GM21367 (cell line): ENCODE data around the gene CELF2.
A peak's percentile ranks its signal among the peaks of the same experiment; 100 is the strongest.

Source experiments
- ATAC-seq: cut with Tn5 transposase; IDR thresholded peaks from one replicate; pipeline ENCODE4 v1.9.1; 2021; ENCODE audit not compliant: unreplicated experiment

Gene CELF2

DNA sequence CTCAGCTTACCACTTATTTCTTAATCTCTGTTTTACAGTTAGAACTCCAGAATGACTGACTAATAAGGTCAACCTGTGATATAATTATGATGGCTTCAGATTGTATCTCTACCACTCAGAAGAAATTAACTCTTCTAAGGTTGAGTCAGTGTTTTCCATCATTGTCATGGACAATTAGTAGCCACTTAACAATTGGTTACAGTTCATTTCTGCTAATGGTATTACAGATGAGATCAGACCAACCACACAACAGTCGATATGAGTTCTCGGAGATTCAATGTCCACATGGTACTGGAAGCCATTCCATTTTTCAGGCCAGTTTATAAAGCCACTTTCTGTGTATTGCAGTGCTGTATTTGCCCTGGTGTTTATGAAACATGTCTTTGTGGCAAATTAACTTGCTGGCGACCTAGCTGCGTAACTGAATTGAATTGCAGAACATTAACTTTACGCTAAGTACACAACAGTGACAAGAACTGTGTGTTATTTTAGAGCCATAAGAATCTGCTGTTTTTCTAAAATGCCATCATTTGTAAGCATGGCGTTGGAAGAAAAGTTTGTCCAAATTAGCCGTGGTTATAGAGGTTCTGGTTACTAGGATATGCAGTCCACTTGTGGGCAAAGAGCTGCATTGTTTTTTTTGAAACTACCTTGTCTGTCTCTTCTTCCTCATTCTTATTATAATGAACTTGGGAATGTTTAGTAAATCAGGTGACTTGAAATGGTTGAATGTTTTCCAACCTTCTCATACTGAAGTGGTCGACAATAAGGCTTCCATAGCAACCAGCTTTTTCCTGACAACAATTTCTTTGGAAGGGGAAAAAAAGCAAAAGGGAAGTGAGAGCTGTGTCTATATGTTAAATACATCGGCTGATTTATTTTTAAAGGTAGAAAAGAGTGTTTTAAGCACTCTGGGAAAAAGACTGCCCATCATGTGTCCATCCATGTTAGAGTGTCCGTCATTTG lies 76.4 kb downstream of the CELF2 start:
- ATAC-seq = no peak

DNA sequence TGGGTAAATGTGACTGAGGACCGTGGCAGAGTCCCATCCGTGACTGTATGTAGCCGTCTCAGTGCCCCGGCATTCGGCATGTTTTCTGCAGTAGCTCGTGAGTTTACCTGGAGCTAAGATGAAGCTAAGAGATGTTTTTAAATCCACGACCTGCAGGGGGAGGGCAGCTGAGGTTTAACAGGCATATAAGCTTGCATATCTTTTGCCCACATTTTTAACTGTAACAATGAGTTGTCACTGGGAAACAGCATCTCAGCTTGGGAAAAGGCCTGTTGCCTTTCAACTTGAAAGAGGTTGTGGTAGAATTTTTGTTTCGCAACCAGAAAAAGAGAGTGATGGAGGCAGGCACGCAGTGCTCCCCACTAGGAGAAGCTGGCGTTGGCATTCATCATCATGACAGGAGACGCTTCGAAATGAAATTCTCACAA lies 77.7 kb downstream of the CELF2 start:
- no peak for ATAC-seq

DNA sequence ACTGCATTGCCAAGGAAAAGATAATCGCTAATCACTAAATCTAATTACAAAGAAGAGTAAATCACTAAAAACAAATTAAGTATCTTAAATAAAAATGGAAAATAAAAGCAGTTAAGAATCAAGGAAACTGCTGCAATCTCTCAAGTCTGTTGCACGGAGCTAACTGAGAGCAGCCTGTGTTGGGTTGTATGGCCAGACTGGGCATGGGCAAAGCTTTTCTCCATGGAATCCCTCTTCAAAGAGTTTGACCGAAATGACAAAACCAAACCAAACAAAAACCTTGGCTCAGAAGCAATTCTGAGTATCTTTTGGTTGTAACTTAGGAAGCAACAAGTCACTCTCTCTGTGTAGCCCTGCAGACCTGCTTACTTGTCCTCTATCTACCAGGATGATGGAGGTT lies 78.8 kb downstream of the CELF2 start:
- ATAC-seq = no peak

DNA sequence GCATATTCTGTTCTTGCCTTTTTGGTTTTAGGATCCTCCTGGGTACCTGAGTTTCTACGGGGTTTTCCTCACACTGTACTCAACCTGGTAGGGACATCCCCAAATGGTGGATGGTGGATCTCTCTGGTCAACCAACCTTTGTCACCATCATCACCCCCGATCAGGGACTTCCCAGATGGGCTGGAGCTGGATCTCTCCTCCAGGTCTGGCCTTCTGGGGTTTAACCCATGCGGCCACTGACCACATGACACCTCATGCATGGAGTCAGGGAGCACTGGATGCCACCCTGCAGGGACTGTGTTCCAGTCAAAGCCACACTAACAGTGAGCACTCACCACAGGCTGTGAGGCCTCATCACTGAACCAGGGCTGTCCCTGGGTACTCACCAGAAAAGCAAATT lies 80.0 kb downstream of the CELF2 start:
- ATAC-seq = peak; percentile 66

DNA sequence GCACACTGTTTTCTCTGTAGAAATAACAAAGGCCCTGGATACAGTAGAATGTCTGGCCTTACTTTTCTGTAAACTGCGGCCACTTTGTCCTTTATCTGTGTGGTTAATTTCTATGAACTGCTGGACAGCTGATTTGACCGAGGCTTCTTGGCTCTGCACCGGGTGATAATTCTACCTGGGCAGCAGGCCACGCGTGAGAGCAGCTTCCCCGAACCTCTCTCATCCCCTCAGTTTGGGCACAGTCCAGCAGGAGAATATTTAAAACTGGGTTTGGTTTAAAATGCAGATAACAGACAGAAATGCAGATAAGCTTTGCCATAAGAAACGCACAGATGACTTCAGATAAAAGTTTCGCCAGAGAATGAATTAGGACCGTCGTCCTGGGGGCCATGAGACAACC lies 81.0 kb downstream of the CELF2 start:
- no peak for ATAC-seq

DNA sequence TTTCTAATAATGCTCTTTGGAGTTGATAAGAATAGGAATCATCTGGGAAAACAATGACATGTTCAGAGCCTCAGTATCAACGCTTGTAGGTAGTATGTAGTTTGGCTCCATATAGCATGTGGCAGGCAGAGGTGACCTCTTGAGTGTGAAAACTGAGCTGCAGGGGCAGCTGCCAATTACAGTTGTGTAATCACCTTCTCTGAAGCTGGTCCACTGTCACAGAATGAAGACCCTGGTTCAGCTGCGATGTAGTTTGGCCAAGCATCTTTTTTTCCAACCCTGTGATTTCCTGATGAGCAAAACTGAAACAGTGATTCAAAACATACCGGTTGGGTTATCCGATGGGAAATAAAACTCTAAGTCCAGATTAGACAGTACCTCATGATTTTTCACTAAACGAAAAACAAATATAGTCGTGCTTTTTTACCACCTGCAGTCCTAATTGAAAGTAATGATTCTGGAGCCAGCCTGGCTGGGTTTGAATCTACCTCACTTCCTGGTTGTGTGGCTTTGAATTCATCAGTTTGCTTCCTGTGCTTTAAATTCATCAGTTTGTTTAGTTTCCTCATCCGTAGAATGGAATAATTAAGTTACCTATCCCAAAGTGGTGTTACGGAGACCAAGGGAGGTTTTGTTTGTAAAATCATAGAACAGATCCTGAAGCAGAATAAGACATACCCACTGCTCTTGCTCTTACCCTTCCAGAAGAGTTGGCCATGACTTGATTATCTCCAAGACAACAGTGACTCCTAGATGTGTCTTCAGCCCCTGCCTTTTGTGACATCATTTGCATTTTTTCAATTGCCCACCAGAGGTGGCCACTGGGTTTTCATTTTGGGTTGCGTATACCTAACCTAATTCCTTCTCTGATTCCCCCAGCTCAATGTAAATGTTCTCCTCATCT lies 87.4 kb downstream of the CELF2 start:
- no peak for ATAC-seq

DNA sequence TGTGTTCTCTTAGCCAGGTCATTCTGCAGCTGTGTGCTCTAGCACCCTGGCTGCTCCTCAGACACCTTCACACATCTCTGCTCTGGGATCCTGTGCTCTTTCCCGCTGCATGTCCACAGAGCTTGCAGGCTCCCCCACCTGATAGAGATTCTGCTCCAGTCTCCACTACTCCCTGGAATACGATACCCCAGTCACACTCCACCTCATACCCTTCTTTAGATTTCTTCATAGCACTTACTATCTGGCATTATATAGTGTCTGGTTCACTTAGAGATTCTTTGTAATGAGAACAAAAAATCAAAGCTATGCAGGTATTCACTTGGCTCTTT lies 88.0 kb downstream of the CELF2 start:
- no peak for ATAC-seq

DNA sequence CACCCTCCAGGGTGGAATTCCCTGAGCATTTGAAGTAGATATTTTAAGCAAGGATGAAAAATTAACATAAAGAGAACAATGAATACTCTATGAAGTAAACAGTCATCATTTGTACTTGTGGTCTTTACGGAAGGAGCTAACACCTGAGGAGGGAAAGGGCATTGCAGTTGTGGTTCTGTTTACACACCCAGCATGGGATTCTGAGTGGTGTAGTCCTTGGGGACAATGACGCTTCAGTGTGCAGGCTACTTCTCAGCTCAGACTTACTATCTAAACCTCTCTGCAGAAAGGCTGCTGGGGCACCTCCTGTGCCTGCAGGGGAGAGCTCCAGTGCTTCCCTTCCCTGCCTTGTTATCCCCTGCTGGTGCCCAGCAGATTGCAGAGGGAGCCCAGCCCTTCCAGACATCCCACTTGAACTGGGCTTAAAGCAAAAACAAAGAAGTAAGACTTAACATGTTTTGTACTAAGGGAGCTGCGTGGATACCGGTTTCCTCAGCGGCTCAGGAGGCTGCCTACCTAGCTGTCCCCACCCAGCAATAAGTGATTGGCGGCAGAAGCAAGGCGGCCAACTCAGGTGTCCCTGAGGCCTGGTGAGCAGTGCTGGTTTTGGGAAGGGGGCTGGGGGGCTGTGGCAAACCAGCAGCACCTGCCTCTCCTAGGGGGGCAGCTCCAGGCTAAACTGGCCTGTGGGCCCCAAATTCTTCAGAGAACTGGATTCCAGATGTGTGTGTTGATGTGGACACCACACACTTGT lies 89.1 kb downstream of the CELF2 start:
- ATAC-seq = peak; percentile 44

DNA sequence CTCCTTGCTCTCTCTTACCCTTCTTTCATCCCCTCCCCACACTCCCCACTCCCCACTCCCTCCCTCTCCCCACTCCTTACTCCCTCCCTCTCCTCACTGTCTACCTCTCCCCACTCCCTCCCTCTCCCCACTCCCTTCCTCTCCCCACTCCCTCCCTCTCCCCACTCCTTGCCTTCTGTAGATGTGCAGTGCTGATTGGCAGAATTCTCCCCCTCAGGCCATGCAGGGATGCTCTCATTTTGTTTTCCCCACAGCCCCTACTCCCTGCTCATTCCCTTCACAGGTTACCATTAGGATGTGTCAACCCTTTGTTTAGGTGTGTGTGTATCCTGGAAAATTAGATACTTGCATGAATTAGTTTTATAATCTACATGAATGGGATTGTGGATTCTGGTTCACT lies 90.3 kb downstream of the CELF2 start:
- ATAC-seq = no peak

DNA sequence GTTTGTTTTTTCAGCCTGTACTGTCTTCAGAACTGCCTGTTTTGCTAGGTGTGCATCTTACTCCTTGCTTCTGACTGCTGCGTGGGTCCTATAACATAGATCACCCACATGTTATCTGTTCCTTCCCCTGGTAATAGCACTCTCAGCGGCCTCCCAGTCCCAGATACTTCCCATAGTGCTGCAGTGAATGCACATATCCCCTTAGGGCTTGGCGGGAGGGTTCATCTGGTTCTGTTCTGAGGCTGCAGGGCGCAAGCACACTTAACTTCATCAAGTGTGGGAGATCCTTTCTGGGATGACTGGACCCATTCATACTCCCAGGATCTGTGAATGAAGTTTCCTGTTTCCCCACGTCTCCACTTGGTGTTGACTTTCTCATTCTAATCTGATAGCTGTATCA lies 90.7 kb downstream of the CELF2 start:
- ATAC-seq = no peak

DNA sequence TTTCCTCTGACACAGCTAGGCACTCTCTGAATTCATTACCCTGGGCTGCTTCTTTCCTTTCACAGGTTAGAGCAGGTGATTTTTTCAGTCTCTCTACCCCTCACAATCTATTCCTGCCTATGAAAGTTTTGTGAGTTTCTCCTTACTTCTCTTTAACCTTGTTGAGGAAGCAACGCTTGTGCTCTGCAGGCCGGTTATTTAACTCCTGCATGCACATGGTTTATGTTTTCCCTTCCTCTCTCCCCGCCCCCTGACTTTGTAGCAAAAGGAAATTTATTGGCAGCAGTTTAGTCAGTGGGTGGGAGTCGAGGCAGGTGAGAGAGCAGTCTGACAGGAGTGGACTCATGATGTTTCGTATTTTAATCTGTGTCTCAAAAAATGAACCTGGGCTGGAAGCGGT lies 91.9 kb downstream of the CELF2 start:
- ATAC-seq = no peak

DNA sequence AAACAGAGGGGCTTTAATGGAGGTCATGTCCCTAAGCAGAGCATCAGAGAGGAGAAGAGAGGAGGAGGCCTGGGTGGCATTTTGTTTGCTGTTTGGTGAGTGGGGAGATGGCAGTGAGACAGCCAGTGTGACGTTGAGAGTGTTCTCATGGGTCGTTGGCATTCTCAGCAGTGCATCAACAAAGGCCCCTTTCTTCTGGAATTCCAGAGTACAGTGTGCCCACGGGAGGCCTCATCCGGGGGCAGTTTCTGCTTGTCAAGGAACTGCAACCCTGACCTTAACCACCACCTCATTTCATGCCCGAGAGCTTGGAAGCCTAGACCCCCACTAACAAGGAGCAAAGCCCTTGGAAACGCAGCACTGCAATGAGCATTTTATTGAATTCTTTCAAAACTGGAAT lies 92.9 kb downstream of the CELF2 start:
- ATAC-seq = no peak

DNA sequence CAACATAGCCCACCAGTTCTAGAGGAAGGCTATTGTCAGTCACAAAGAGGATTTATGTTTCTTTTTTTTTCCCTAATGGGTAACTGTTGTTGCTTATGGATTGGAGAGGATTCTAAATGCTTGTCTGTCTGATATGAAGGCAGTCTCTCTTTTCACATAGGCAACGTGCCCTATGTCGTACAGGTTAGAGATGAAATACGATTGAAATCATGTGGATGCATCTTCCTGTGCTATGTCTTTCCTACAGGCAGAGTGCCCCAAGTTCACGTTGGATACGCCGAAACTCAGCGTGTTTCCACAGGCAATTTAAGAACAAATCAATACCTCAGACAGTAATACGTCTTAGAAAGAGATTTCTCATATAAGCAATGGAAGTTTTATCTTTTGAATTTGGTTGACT lies 93.8 kb downstream of the CELF2 start:
- ATAC-seq = no peak

DNA sequence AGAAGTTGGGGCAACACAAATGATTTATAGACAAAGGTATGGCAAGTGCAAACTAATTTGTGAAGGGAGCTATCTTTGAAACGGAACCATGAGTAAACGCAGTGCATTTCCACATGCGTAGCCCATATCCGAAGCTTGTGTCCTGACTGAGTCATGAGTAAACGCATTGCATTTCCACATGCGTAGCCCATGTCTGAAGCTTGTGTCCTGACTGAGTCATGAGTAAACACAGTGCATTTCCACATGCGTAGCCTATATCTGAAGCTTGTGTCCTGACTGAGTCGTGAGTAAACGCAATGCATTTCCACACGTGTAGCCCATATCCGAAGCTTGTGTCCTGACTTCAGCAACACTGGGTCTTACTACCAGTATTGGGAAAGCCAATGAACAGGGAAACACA lies 95.0 kb downstream of the CELF2 start:
- no peak for ATAC-seq

DNA sequence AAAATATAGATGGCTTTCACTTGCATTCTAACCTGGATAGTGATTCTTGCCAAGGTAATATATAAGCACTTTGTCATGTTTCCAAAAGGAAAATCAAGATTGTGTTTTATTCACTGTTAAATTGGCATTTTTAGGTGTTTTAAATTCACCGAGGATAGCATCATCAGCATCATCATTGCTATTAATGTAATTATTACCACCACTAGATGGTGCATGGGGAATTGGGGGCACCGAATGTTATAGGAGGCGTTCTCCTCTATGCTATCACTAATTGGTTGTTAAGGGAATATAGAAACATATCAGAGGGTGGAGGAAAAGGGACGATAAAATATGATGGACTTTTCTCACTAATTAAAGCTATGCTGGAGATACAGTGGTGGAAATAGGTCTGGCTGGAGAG lies 95.5 kb downstream of the CELF2 start:
- peak; percentile 77 for ATAC-seq

DNA sequence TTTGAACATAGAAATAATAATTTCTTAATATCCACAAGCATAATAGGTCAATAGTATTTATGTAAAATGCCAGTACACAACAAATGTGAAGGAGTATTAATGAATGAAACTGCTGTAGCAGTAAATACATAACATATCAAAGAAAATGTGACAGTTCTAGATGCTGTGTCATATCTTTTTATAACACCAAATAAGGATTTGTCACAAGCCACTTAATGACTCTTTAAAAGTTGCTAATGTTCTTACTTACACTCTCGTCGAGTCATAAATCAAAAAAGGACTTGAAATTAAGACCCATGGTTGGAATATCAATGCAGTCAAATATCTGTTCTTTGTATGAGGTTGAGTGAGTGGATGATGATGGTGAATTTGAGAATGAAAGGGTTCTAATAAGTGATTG lies 96.6 kb downstream of the CELF2 start:
- no peak for ATAC-seq

DNA sequence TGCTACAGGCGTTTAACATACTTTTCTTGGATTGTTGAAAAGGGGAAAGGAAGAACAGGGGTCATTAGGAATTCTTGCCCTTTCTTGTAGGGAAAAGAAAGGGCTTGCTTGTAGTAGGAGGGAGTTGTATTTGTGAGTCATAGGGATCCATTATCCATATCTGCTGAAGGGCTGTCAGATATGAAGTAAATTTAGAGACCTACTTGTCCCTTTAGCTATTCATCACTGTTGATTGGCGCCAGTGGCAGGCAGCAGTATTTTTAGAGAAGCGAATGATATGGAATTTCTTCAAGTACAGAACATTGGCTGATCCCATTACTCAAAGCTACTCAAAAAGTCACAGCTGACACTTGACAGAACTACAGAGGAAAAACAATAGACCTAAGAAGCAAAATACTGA lies 97.7 kb downstream of the CELF2 start:
- ATAC-seq = no peak

DNA sequence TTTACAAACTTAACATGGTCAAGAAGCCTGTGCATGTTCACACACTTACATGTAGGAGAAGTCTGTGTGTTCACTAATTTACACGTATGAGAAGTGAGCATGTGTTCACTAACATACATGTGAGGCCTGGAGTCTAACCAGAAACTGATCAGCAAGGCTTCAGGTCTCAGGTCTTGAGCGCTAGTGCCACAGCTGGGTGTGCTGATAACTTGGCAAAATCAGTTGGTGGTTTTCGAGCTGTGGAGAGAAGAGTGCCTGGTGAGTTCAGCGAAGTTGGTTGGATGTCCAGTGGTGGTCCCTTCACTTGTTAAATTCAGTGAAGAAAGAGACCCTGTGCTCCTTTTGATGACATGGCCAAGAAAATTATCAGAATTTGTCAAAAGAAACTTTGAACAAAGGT lies 98.7 kb downstream of the CELF2 start:
- ATAC-seq = no peak

DNA sequence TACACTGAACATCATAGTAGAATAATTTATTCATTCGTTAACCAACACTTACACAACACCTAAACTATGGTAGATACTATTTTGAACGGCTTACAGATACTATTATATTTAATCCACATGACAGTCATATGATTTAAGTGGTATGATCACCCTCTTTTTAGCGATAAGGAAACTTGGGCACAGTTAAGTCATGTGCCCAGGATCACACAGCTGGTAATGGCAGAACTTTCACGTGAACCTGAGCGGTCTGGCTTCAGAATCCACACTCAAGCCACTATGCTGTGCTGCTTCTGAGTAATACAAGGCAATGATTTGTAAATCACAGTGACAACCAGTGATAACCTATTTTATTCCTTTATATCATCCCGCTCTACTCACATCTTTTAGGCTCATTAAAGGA lies 99.1 kb downstream of the CELF2 start:
- ATAC-seq = no peak

DNA sequence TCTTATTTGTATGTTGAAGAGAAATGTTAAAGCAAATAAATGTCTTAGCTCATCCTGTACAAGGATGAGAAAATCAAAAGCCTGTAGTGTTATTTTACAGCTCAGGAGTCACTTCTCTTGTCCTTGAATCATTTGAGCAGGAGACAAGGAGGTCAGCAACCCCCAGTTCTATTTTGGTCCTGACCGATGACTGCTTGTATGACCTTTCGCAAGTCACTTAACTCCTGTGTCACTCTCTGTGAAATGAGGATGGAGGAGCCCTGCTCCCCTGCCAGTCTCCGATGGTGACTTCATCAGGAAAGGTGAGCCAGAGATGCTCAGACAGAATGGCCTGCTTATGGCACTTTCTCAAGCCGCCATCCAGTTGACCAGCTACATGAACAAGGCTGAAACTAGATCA lies 101.0 kb downstream of the CELF2 start:
- no peak for ATAC-seq

DNA sequence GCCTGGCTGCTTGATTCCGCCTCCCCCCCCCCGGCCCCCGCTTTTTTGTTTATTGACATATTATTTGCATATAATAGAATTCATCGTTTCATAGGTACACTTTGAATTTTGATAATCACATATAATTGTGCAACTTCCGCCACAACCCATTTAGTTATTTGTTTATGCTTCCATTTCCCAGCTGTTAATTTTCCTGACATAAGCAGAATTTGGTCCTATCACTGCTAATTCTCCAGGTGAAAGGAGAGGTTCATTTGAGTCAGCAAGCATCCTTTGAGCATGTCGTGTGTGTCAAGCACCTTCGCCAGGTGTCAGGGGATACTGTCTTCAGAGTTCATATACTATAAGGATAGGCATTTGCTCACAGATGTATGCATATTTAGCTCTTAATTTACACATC lies 102.2 kb downstream of the CELF2 start:
- ATAC-seq = no peak
